BJ (cell line): ENCODE results near the gene GNAS-AS1. TPM values are rescaled to one million over a fixed set of nuclear protein-coding genes. Genes with fewer than 3 reads are reported as not detected.

Source experiments
- CTCF ChIA-PET: fragments of 350-600 bp; formaldehyde crosslinking; extraction: SDS; loops from one replicate; lab custom pipeline; 2021; ENCODE audit warnings: antibody characterized with exemption, inconsistent platforms; lab: Yijun Ruan, JAX
- POLR2A ChIA-PET: fragments of 300-600 bp; sonication (Branson Sonifier 250); formaldehyde crosslinking; extraction: SDS; loops from one replicate; lab custom pipeline; 2021; ENCODE audit warnings: antibody characterized with exemption; lab: Charles Lee
- DNase-seq: peaks from one replicate; pipeline ENCODE4 v3.0.0-alpha.2; 2011; ENCODE audit warnings: low read depth
- H3K27me3 ChIP-seq: 2 replicates; pipeline ENCODE4 v1.6.0; 2011; ENCODE audit warnings: low read length; ENCODE audit not compliant: control insufficient read depth, insufficient read depth
- H3K36me3 ChIP-seq: 2 replicates; pipeline ENCODE4 v1.5.1; 2011; ENCODE audit warnings: low read length; ENCODE audit not compliant: control insufficient read depth, insufficient read depth
- H3K4me3 ChIP-seq: 2 replicates; pipeline ENCODE4 v1.5.1; 2011; ENCODE audit warnings: low read depth, mild to moderate bottlenecking, control low read depth, low read length
- CTCF ChIP-seq: IDR thresholded peaks from 2 replicates; pipeline ENCODE4 v1.5.1; 2011; ENCODE audit warnings: low read depth, mild to moderate bottlenecking, control low read depth, inconsistent platforms, low read length, moderate library complexity; ENCODE audit not compliant: insufficient read depth
- polyA plus RNA-seq: library from polyadenylated mRNA; depleted of rRNA; stranded (reverse); fragments of >200 nt; gene quantifications from 2 replicates; pipeline ENCODE4 v1.2.3, GENCODE V29; 2011

The GNAS-AS1 gene
- polyA plus RNA-seq, 1 experiment = 0.45 TPM

- ChIA-PET CTCF (interaction anchor here (0.7 kb wide), 1 partner anchor 68 kb away, joined by 3 read pairs; no protein-coding TSS in a partner anchor), POLR2A (no interaction called here)
- no peaks in the 10 kb centered on the region for H3K36me3 ChIP-seq
- peaks cover 2% of the 10 kb centered on the region; the same call in 1 of the 2 replicates for H3K27me3 ChIP-seq
- DNase-seq = no peak
- H3K4me3 ChIP-seq = no peak overlapping the region
- no peak for TF ChIP-seq CTCF
These were observed 53.0 kb downstream of the GNAS-AS1 start for GRCh38 chr20:58797371-58798338.

- H3K4me3 ChIP-seq = no peak overlapping the region
- POLR2A ChIA-PET = no interaction called here
- no peak for DNase-seq
- no peak for TF ChIP-seq CTCF
- no peaks in the 10 kb centered on the region for H3K36me3 ChIP-seq
- CTCF ChIA-PET = no interaction called here
- H3K27me3 ChIP-seq = peaks cover 2% of the 10 kb centered on the region; the same call in 1 of the 2 replicates
These were observed 54.8 kb downstream of the GNAS-AS1 start for GRCh38 chr20:58795923-58796245.

GRCh38 chr20:58795181-58795922 lies 55.4 kb downstream of the GNAS-AS1 start:
- no peak for DNase-seq
- CTCF ChIA-PET = no interaction called here
- TF ChIP-seq CTCF = no peak
- no peaks in the 10 kb centered on the region for H3K36me3 ChIP-seq
- H3K4me3 ChIP-seq = no peak overlapping the region
- peaks cover 3% of the 10 kb centered on the region; the same call in 1 of the 2 replicates for H3K27me3 ChIP-seq
- POLR2A ChIA-PET = no interaction called here

GRCh38 chr20:58794510-58795180 lies 56.1 kb downstream of the GNAS-AS1 start:
- ChIA-PET POLR2A (no interaction called here), CTCF (no interaction called here)
- H3K4me3 ChIP-seq = no peak overlapping the region
- DNase-seq = no peak
- TF ChIP-seq CTCF = no peak
- H3K36me3 ChIP-seq = no peaks in the 10 kb centered on the region
- peaks cover 5% of the 10 kb centered on the region; the same call in 1 of the 2 replicates for H3K27me3 ChIP-seq
